Panc1 (cell line): ENCODE results near the gene TRABD2B.

Source experiments
- POLR2AphosphoS5 ChIP-seq: IDR thresholded peaks from 2 replicates; pipeline ENCODE4 v1.6.1; 2012; ENCODE audit warnings: mild to moderate bottlenecking, low read depth, low read length, moderate library complexity
- REST ChIP-seq, 2 experiments: IDR thresholded peaks; 2 replicates each; pipeline ENCODE4 v1.6.1; 2011 to 2012; ENCODE audit warnings: low read depth in 2 of 2, control low read depth in 1 of 2, low read length in 1 of 2, mild to moderate bottlenecking in 1 of 2, moderate library complexity in 1 of 2; ENCODE audit not compliant: insufficient read depth in 1 of 2
- SIN3A ChIP-seq: IDR thresholded peaks from 2 replicates; pipeline ENCODE4 v1.6.1; 2012; ENCODE audit warnings: low read depth, mild to moderate bottlenecking, low read length, moderate library complexity, borderline replicate concordance; ENCODE audit not compliant: insufficient read depth
- TCF7L2 ChIP-seq: IDR thresholded peaks from 2 replicates; pipeline ENCODE4 v1.6.1; 2011; ENCODE audit warnings: mild to moderate bottlenecking, low read depth, low read length, inconsistent platforms
- TF ChIP-seq, protein P1 (sequence below): fragments of 450-650 bp; IDR thresholded peaks from 2 replicates; pipeline ENCODE4 v1.5.1; 2017; ENCODE audit warnings: mild to moderate bottlenecking

DNA sequence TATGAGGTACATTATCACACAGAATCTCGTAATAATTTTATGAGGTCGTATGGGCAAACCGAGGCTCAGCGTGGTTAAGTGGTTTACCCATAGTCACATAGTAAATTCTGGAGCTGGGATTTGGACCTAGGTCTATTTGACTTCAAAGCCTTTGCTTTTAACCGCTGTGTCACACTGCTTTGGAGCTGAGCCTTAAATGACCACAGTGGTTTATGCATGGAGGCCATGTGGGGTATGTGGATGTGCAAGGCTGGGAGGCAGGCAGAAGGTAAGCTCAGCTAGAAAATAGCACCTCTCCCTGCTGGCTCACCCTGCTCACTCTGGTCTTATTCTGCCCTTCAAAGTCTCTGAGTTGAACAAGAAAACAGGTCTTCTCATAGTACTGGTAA lies 269.5 kb downstream of the TRABD2B start:
- TF ChIP-seq, protein P1, sequence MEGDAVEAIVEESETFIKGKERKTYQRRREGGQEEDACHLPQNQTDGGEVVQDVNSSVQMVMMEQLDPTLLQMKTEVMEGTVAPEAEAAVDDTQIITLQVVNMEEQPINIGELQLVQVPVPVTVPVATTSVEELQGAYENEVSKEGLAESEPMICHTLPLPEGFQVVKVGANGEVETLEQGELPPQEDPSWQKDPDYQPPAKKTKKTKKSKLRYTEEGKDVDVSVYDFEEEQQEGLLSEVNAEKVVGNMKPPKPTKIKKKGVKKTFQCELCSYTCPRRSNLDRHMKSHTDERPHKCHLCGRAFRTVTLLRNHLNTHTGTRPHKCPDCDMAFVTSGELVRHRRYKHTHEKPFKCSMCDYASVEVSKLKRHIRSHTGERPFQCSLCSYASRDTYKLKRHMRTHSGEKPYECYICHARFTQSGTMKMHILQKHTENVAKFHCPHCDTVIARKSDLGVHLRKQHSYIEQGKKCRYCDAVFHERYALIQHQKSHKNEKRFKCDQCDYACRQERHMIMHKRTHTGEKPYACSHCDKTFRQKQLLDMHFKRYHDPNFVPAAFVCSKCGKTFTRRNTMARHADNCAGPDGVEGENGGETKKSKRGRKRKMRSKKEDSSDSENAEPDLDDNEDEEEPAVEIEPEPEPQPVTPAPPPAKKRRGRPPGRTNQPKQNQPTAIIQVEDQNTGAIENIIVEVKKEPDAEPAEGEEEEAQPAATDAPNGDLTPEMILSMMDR, result no peak
- no peak for TF ChIP-seq TCF7L2
- no peak for TF ChIP-seq SIN3A
- TF ChIP-seq POLR2AphosphoS5, result no peak
- no peak for TF ChIP-seq REST (IDR thresholded peaks at IDR 0.05; ENCODE audit: insufficient read depth in 1 of 2, low read depth in 2 of 2, low read length in 1 of 2)
